Ishikawa (cell line): Measurements from ENCODE around the gene PRKN.

Experiments used
- CEBPB ChIP-seq: IDR thresholded peaks from 2 replicates; pipeline ENCODE4 v1.6.1; 2012
- CREB1 ChIP-seq: IDR thresholded peaks from 2 replicates; pipeline ENCODE4 v1.6.1; 2012; ENCODE audit warnings: low read depth
- EGR1 ChIP-seq: IDR thresholded peaks from 2 replicates; pipeline ENCODE4 v1.6.1; 2012
- EP300 ChIP-seq: IDR thresholded peaks from 2 replicates; pipeline ENCODE4 v1.6.1; 2012; ENCODE audit warnings: borderline replicate concordance
- FOXM1 ChIP-seq: IDR thresholded peaks from 2 replicates; pipeline ENCODE4 v1.6.1; 2012; ENCODE audit warnings: low read depth, borderline replicate concordance
- NFIC ChIP-seq: IDR thresholded peaks from 2 replicates; pipeline ENCODE4 v1.6.1; 2012
- RAD21 ChIP-seq: IDR thresholded peaks from 2 replicates; pipeline ENCODE4 v1.6.1; 2012; ENCODE audit warnings: low read depth
- REST ChIP-seq: IDR thresholded peaks from 2 replicates; pipeline ENCODE4 v1.6.1; 2012; ENCODE audit warnings: low read depth, mild to moderate bottlenecking
- TAF1 ChIP-seq: IDR thresholded peaks from 2 replicates; pipeline ENCODE4 v1.6.1; 2012; ENCODE audit warnings: low read depth, mild to moderate bottlenecking
- TCF12 ChIP-seq: IDR thresholded peaks from 2 replicates; pipeline ENCODE4 v1.6.1; 2012; ENCODE audit warnings: low read depth
- TEAD4 ChIP-seq: IDR thresholded peaks from 2 replicates; pipeline ENCODE4 v1.6.1; 2012
- USF1 ChIP-seq: IDR thresholded peaks from 2 replicates; pipeline ENCODE4 v1.6.1; 2012
- YY1 ChIP-seq: IDR thresholded peaks from 2 replicates; pipeline ENCODE4 v1.6.1; 2012; ENCODE audit warnings: low read depth
- ZBTB7A ChIP-seq: IDR thresholded peaks from 2 replicates; pipeline ENCODE4 v1.6.1; 2012; ENCODE audit warnings: low read depth
- TF ChIP-seq, protein P1 (sequence below): IDR thresholded peaks from 2 replicates; pipeline ENCODE4 v1.6.1; 2012

Gene PRKN

GRCh38 chr6:162572240-162572639 is 155.3 kb downstream of the PRKN start:
- TF ChIP-seq TEAD4 (no peak), FOXM1 (no peak), CREB1 (no peak), ZBTB7A (no peak), USF1 (no peak), EGR1 (no peak), NFIC (no peak), CEBPB (no peak), TAF1 (no peak), REST (no peak)

- TF ChIP-seq TCF12 (no peak), NFIC (no peak), TEAD4 (no peak), FOXM1 (no peak), ZBTB7A (no peak), CREB1 (no peak), RAD21 (no peak), REST (no peak), EGR1 (no peak), YY1 (no peak), CEBPB (no peak), USF1 (no peak), TAF1 (no peak), EP300 (no peak)
- TF ChIP-seq, protein P1, sequence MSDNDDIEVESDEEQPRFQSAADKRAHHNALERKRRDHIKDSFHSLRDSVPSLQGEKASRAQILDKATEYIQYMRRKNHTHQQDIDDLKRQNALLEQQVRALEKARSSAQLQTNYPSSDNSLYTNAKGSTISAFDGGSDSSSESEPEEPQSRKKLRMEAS, result no peak
These were observed 159.3 kb downstream of the PRKN start for GRCh38 chr6:162568266-162568665.

GRCh38 chr6:162562041-162562440 is 165.5 kb downstream of the PRKN start:
- TF ChIP-seq YY1 (no peak), TCF12 (no peak), ZBTB7A (no peak), NFIC (no peak), RAD21 (no peak), FOXM1 (no peak), USF1 (no peak), EP300 (no peak), TAF1 (no peak), CEBPB (no peak), TEAD4 (no peak), CREB1 (no peak), REST (no peak)

DNA sequence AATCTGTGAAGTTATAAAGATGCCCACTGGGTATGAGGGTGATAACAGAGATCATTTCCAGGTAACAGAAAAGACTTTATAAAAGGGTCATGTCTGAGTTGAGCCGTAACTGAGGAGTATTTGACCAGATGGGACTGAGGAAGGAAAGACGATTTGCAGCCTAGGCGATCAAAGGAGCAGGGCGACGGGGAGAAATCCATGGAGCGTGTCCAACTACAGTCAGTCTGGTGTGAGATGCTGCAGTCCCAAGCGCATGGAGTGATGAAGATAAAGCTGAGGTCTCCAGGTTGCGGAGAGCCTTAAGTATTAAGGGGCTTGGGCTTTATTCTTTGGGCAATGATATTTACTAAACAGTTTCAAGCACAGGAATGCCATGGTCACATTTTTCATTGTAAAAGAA is 166.7 kb downstream of the PRKN start:
- TF ChIP-seq EP300 (no peak), REST (no peak), TEAD4 (no peak), ZBTB7A (no peak), TAF1 (no peak), CREB1 (no peak), NFIC (no peak), CEBPB (no peak), FOXM1 (no peak), RAD21 (no peak), YY1 (no peak)
